ENCODE measurements around the gene CPNE9.

The CPNE9 gene

GRCh38 chr3:9760779-9761505 lies 57.3 kb downstream of the CPNE9 start:
- Histone ChIP-seq H4K20me1 (ENCODE audit: insufficient read depth) (no peaks in the 10 kb centered on the region), H2AFZ (ENCODE audit: low read depth) (no peak overlapping the region), H3K79me2 (ENCODE audit: insufficient read depth, low read depth) (no peaks in the 10 kb centered on the region), H3K27me3 (ENCODE audit: insufficient read depth, low read depth) (no peaks in the 10 kb centered on the region), H3K9ac (no peak overlapping the region), H3K36me3 (ENCODE audit: insufficient read depth) (no peaks in the 10 kb centered on the region), H3K27ac (no peak overlapping the region), H3K4me1 (ENCODE audit: low read depth, poor library complexity, severe bottlenecking) (no peaks in the 10 kb centered on the region), H3K4me3 (IDR thresholded peaks at IDR 0.05; ENCODE audit: insufficient read depth, low read depth, low read length) (no peak overlapping the region), H3K4me2 (no peak overlapping the region)
- TF ChIP-seq CTCF (conservative IDR thresholded peaks at IDR 0.05; ENCODE audit: low read depth, low read length) = no peak

- Histone ChIP-seq H3K27me3 (ENCODE audit: insufficient read depth, low read depth) (no peaks in the 10 kb centered on the region), H3K9ac (no peak overlapping the region), H2AFZ (ENCODE audit: low read depth) (no peak overlapping the region), H3K79me2 (ENCODE audit: insufficient read depth, low read depth) (no peaks in the 10 kb centered on the region), H3K4me1 (ENCODE audit: low read depth, poor library complexity, severe bottlenecking) (no peaks in the 10 kb centered on the region), H3K4me2 (no peak overlapping the region), H3K27ac (no peak overlapping the region), H3K4me3 (IDR thresholded peaks at IDR 0.05; ENCODE audit: insufficient read depth, low read depth, low read length) (no peak overlapping the region), H3K36me3 (ENCODE audit: insufficient read depth) (no peaks in the 10 kb centered on the region), H4K20me1 (ENCODE audit: insufficient read depth) (no peaks in the 10 kb centered on the region)
- no peak for TF ChIP-seq CTCF (conservative IDR thresholded peaks at IDR 0.05; ENCODE audit: low read depth, low read length)
Observed at GRCh38 chr3:9761919-9762318, 58.3 kb downstream of the CPNE9 start.

GRCh38 chr3:9762871-9763270 lies 59.2 kb downstream of the CPNE9 start:
- H2AFZ ChIP-seq (ENCODE audit: low read depth) = no peak overlapping the region
- H3K27me3 ChIP-seq (ENCODE audit: insufficient read depth, low read depth) = no peaks in the 10 kb centered on the region
- no peak overlapping the region for H3K4me2 ChIP-seq
- no peaks in the 10 kb centered on the region for H4K20me1 ChIP-seq (ENCODE audit: insufficient read depth)
- H3K9ac ChIP-seq = no peak overlapping the region
- H3K4me3 ChIP-seq (IDR thresholded peaks at IDR 0.05; ENCODE audit: insufficient read depth, low read depth, low read length) = no peak overlapping the region
- H3K79me2 ChIP-seq (ENCODE audit: insufficient read depth, low read depth) = no peaks in the 10 kb centered on the region
- no peaks in the 10 kb centered on the region for H3K36me3 ChIP-seq (ENCODE audit: insufficient read depth)
- H3K4me1 ChIP-seq (ENCODE audit: low read depth, poor library complexity, severe bottlenecking) = no peaks in the 10 kb centered on the region
- no peak for TF ChIP-seq CTCF (conservative IDR thresholded peaks at IDR 0.05; ENCODE audit: low read depth, low read length)
- no peak overlapping the region for H3K27ac ChIP-seq

GRCh38 chr3:9765865-9766264 lies 62.2 kb downstream of the CPNE9 start:
- H3K4me3 ChIP-seq (IDR thresholded peaks at IDR 0.05; ENCODE audit: insufficient read depth, low read depth, low read length) = no peak overlapping the region
- no peak overlapping the region for H2AFZ ChIP-seq (ENCODE audit: low read depth)
- no peaks in the 10 kb centered on the region for H3K27me3 ChIP-seq (ENCODE audit: insufficient read depth, low read depth)
- H3K9ac ChIP-seq = no peak overlapping the region
- H3K79me2 ChIP-seq (ENCODE audit: insufficient read depth, low read depth) = no peaks in the 10 kb centered on the region
- no peaks in the 10 kb centered on the region for H3K4me1 ChIP-seq (ENCODE audit: low read depth, poor library complexity, severe bottlenecking)
- no peak overlapping the region for H3K27ac ChIP-seq
- H4K20me1 ChIP-seq (ENCODE audit: insufficient read depth) = no peaks in the 10 kb centered on the region
- no peaks in the 10 kb centered on the region for H3K36me3 ChIP-seq (ENCODE audit: insufficient read depth)
- H3K4me2 ChIP-seq = no peak overlapping the region
- TF ChIP-seq CTCF (conservative IDR thresholded peaks at IDR 0.05; ENCODE audit: low read depth, low read length) = no peak
